GM12878 (cell line): ENCODE data around the gene FAIM. TPM values are rescaled to one million over a fixed set of nuclear protein-coding genes. Genes with fewer than 3 reads are reported as not detected.

ENCODE experiments used
- polyA plus RNA-seq, 11 experiments: library from polyadenylated mRNA; depleted of rRNA in 4 of 11; unstranded in 6 of 11; stranded (reverse) in 5 of 11; fragments of >200 nt; fragmentation: Nextera tagmentation in 4 of 11; fragmentation: Illumina TruSeq in 1 of 11; extraction: Ambion mirVana in 4 of 11; extraction: Trizol in 1 of 11; gene quantifications; 1 replicate in 1 of 11; 2 replicates in 10 of 11; pipeline versions ENCODE4 v1.2.1 to v1.2.3, GENCODE V29; 2011 to 2016; ENCODE audit warnings: inconsistent platforms in 2 of 11, missing spikeins in 2 of 11, low read depth in 1 of 11
- total RNA-seq, 4 experiments: library from RNA; depleted of rRNA in 3 of 4; stranded (reverse); fragments of >200 nt in 3 of 4; fragmentation: Illumina TruSeq in 1 of 4; extraction: Trizol in 1 of 4; gene quantifications; 2 replicates each; pipeline versions ENCODE4 v1.2.1 to v1.2.3, GENCODE V29; 2013 to 2021

FAIM gene
- total and polyA plus RNA-seq, 10 of the 15 experiments (the other 5 are each of a cell fraction or from before 2014, with no cell fraction given) = 9.3 to 34.0 (median 23.5) TPM

Other genes with a start within 250 kb of the FAIM start
- not detected in 2 replicates for gene ESYT3, start 174.2 kb upstream of the FAIM start, total RNA-seq (2014; rRNA removed)
- not detected in 2 replicates for gene ESYT3, start 174.2 kb upstream of the FAIM start, total RNA-seq (2014; rRNA removed; fragmentation: Illumina TruSeq; extraction: Trizol)
- not detected in 2 replicates for gene ESYT3, start 174.2 kb upstream of the FAIM start, total RNA-seq (2021)
- gene ESYT3, start 174.2 kb upstream of the FAIM start, polyA plus RNA-seq (2011; rRNA removed) = not detected in 2 replicates
- gene ESYT3, start 174.2 kb upstream of the FAIM start, polyA plus RNA-seq (2014; fragmentation: Illumina TruSeq; extraction: Trizol) = not detected in 2 replicates
- not detected for gene ESYT3, start 174.2 kb upstream of the FAIM start, polyA plus RNA-seq (2014; fragmentation: Nextera tagmentation; extraction: Ambion mirVana)
- gene ESYT3, start 174.2 kb upstream of the FAIM start, polyA plus RNA-seq (2014; rRNA removed) = not detected in 2 replicates
- not detected for gene ESYT3, start 174.2 kb upstream of the FAIM start, polyA plus RNA-seq (2016; fragmentation: Nextera tagmentation; extraction: Ambion mirVana)
- gene CEP70, start 14.5 kb upstream of the FAIM start, total RNA-seq (2014; rRNA removed) = 2.0 and 2.5 TPM in 2 replicates
- 3.3 and 4.7 TPM in 2 replicates for gene CEP70, start 14.5 kb upstream of the FAIM start, total RNA-seq (2014; rRNA removed; fragmentation: Illumina TruSeq; extraction: Trizol)
- 2.4 and 2.9 TPM in 2 replicates for gene CEP70, start 14.5 kb upstream of the FAIM start, total RNA-seq (2021)
- gene CEP70, start 14.5 kb upstream of the FAIM start, polyA plus RNA-seq (2011; rRNA removed) = 9.3 and 16.0 TPM in 2 replicates
- 2.0 and 3.2 TPM in 2 replicates for gene CEP70, start 14.5 kb upstream of the FAIM start, polyA plus RNA-seq (2014; fragmentation: Illumina TruSeq; extraction: Trizol)
- gene CEP70, start 14.5 kb upstream of the FAIM start, polyA plus RNA-seq (2014; fragmentation: Nextera tagmentation; extraction: Ambion mirVana) = 1 to 10 TPM; 1.8 to 1.9 TPM
- 1.4 and 1.8 TPM in 2 replicates for gene CEP70, start 14.5 kb upstream of the FAIM start, polyA plus RNA-seq (2014; rRNA removed)
- gene CEP70, start 14.5 kb upstream of the FAIM start, polyA plus RNA-seq (2016; fragmentation: Nextera tagmentation; extraction: Ambion mirVana) = 1 to 10 TPM; 2.2 TPM
- gene PIK3CB, start 226.2 kb downstream of the FAIM start, total RNA-seq (2014; rRNA removed) = 7.7 and 9.5 TPM in 2 replicates
- gene PIK3CB, start 226.2 kb downstream of the FAIM start, total RNA-seq (2014; rRNA removed; fragmentation: Illumina TruSeq; extraction: Trizol) = 6.3 and 6.6 TPM in 2 replicates
- gene PIK3CB, start 226.2 kb downstream of the FAIM start, total RNA-seq (2021) = 13.5 and 18.4 TPM in 2 replicates
- gene PIK3CB, start 226.2 kb downstream of the FAIM start, polyA plus RNA-seq (2011; rRNA removed) = 11.6 and 12.9 TPM in 2 replicates
- gene PIK3CB, start 226.2 kb downstream of the FAIM start, polyA plus RNA-seq (2014; fragmentation: Illumina TruSeq; extraction: Trizol) = 17.3 and 22.3 TPM in 2 replicates
- 1 to 10 TPM; 5.0 to 5.5 TPM for gene PIK3CB, start 226.2 kb downstream of the FAIM start, polyA plus RNA-seq (2014; fragmentation: Nextera tagmentation; extraction: Ambion mirVana)
- 9.3 and 10.5 TPM in 2 replicates for gene PIK3CB, start 226.2 kb downstream of the FAIM start, polyA plus RNA-seq (2014; rRNA removed)
- 10 to 100 TPM; 13.5 to 17.0 TPM for gene PIK3CB, start 226.2 kb downstream of the FAIM start, polyA plus RNA-seq (2016; fragmentation: Nextera tagmentation; extraction: Ambion mirVana)